Measurements from ENCODE around the gene ARSB. TPM values are rescaled to one million over a fixed set of nuclear protein-coding genes. Genes with fewer than 3 reads are reported as not detected.

ARSB gene
- total RNA-seq, 1 donor from 2014 or later: 30.2 TPM

GRCh38 chr5:79011869-79012268, 26.8 kb upstream of the ARSB start:
- Histone ChIP-seq H3K27me3 (ENCODE audit: insufficient read depth, low read length) (no peaks in the 10 kb centered on the region), H3K4me2 (ENCODE audit: low read length) (no peak overlapping the region), H2AFZ (ENCODE audit: low read depth, low read length) (no peak overlapping the region), H3K27ac (ENCODE audit: low read depth, low read length) (no peak overlapping the region), H3K9me3 (ENCODE audit: insufficient read depth, low read depth, low read length) (peaks cover 5% of the 10 kb centered on the region), H3K4me1 (ENCODE audit: insufficient read depth, low read length) (no peaks in the 10 kb centered on the region), H3K9ac (ENCODE audit: low read length) (no peak overlapping the region), H4K20me1 (ENCODE audit: insufficient read depth, low read length) (no peaks in the 10 kb centered on the region), H3K36me3 (ENCODE audit: insufficient read depth, low read length) (no peaks in the 10 kb centered on the region), H3K4me3 (ENCODE audit: insufficient read depth, low read depth, low read length) (no peak overlapping the region), H3K79me2 (ENCODE audit: insufficient read depth, low read length) (no peaks in the 10 kb centered on the region)
- TF ChIP-seq CTCF (IDR thresholded peaks at IDR 0.05; ENCODE audit: insufficient read depth, low read depth, low read length): no peak
- Mint-ChIP-seq H3K9me3 (ENCODE audit: unreplicated experiment) (peaks cover 6% of the 10 kb centered on the region), H3K36me3 (ENCODE audit: low read depth, unreplicated experiment) (no peaks in the 10 kb centered on the region), H3K4me1 (ENCODE audit: low read depth, unreplicated experiment) (no peaks in the 10 kb centered on the region), H3K27ac (ENCODE audit: unreplicated experiment) (no peak overlapping the region), H3K4me3 (ENCODE audit: unreplicated experiment) (no peak overlapping the region), H3K27me3 (ENCODE audit: low read depth, unreplicated experiment) (no peaks in the 10 kb centered on the region)
- DNase-seq (ENCODE audit: low read depth): no peak
- no peak for FAIRE-seq

GRCh38 chr5:79011219-79011836, 26.2 kb upstream of the ARSB start:
- FAIRE-seq: peak; percentile 59
- H3K4me2 ChIP-seq (ENCODE audit: low read length): no peak overlapping the region

More at GRCh38 chr5:79011219-79011836, 26.2 kb upstream of the ARSB start:
- H2AFZ ChIP-seq (ENCODE audit: low read depth, low read length): no peak overlapping the region
- no peaks in the 10 kb centered on the region for H4K20me1 ChIP-seq (ENCODE audit: insufficient read depth, low read length)
- Mint-ChIP-seq H3K4me3 (ENCODE audit: unreplicated experiment) (no peak overlapping the region), H3K9me3 (ENCODE audit: unreplicated experiment) (peaks cover 6% of the 10 kb centered on the region), H3K36me3 (ENCODE audit: low read depth, unreplicated experiment) (no peaks in the 10 kb centered on the region), H3K4me1 (ENCODE audit: low read depth, unreplicated experiment) (no peaks in the 10 kb centered on the region), H3K27ac (ENCODE audit: unreplicated experiment) (no peak overlapping the region), H3K27me3 (ENCODE audit: low read depth, unreplicated experiment) (no peaks in the 10 kb centered on the region)
- H3K36me3 ChIP-seq (ENCODE audit: insufficient read depth, low read length): no peaks in the 10 kb centered on the region
- H3K4me3 ChIP-seq (ENCODE audit: insufficient read depth, low read depth, low read length): no peak overlapping the region
- H3K9me3 ChIP-seq (ENCODE audit: insufficient read depth, low read depth, low read length): peaks cover 5% of the 10 kb centered on the region
- H3K9ac ChIP-seq (ENCODE audit: low read length): no peak overlapping the region
- H3K79me2 ChIP-seq (ENCODE audit: insufficient read depth, low read length): no peaks in the 10 kb centered on the region
- H3K4me1 ChIP-seq (ENCODE audit: insufficient read depth, low read length): no peaks in the 10 kb centered on the region
- peak; percentile 88 for DNase-seq (ENCODE audit: low read depth)
- H3K27me3 ChIP-seq (ENCODE audit: insufficient read depth, low read length): no peaks in the 10 kb centered on the region
- H3K27ac ChIP-seq (ENCODE audit: low read depth, low read length): no peak overlapping the region
- TF ChIP-seq EZH2 (IDR thresholded peaks at IDR 0.05; ENCODE audit: insufficient read depth, low read length) (no peak), CTCF (IDR thresholded peaks at IDR 0.05; ENCODE audit: insufficient read depth, low read depth, low read length) (no peak)

Data from astrocyte (in vitro differentiated cells and primary cell).